ENCODE results near the gene RFX4. TPM values are rescaled to one million over a fixed set of nuclear protein-coding genes. Genes with fewer than 3 reads are reported as not detected.

Gene RFX4
- total and polyA plus RNA-seq, 9 of the 15 experiments (the other 6 are each of a cell fraction or from before 2014, with no cell fraction given) = not detected

- Histone ChIP-seq H3K4me1 (replicated peaks in 1 of 2; ENCODE audit: control insufficient read depth in 2 of 2, insufficient read depth in 2 of 2, low read length in 2 of 2) (peaks cover 0 to 2% of the 10 kb centered on the region in 2 experiments; a peak in 1 of 5 replicates), H4K20me1 (replicated peaks; ENCODE audit: control insufficient read depth, insufficient read depth, low read length) (no peaks in the 10 kb centered on the region), H3K9ac (ENCODE audit: insufficient read depth in 1 of 2, low read depth in 2 of 2, low read length in 2 of 2) (no peak overlapping the region), H3K27ac (ENCODE audit: extremely low read depth, low read depth, low read length) (no peak overlapping the region), H2AFZ (ENCODE audit: low read depth, low read length) (no peak overlapping the region), H3K36me3 (ENCODE audit: control insufficient read depth, insufficient read depth, low read length) (no peaks in the 10 kb centered on the region), H3K27me3 (ENCODE audit: control insufficient read depth in 2 of 2, insufficient read depth in 2 of 2, low read length in 2 of 2) (peaks cover 15 to 17% of the 10 kb centered on the region in 2 experiments; a peak in 4 of 5 replicates), H3K9me1 (ENCODE audit: control insufficient read depth, insufficient read depth, low read length) (no peaks in the 10 kb centered on the region), H3K79me2 (ENCODE audit: control insufficient read depth, insufficient read depth, low read length) (no peaks in the 10 kb centered on the region), H3K4me3 (no peak overlapping the region), H3K4me2 (ENCODE audit: insufficient read depth, low read length) (no peak overlapping the region), H3K9me3 (replicated peaks; ENCODE audit: control insufficient read depth, insufficient read depth, low read depth, low read length) (no peaks in the 10 kb centered on the region)
- BruUV-seq (replicated peaks) = no TSS peak
- ChIA-PET CTCF (ENCODE audit: low intra/inter-chr PET ratio) (no interaction called here), POLR2A (interaction anchor here (1.4 kb wide), 1 partner anchor 53 kb away, joined by 3 read pairs; no protein-coding TSS in a partner anchor)
- WGBS (ENCODE audit: insufficient coverage, low coverage, missing lambda C conversion rate) = under 1% methylated on average over 12 of the region's 12 CpGs
- in situ Hi-C loops (cut with MboI) (no loop called here), intact Hi-C loops (cut with micrococcal nuclease) (no loop called here)
- no peak for ATAC-seq
- TF ChIP-seq KDM4B (IDR thresholded peaks at IDR 0.05; ENCODE audit: borderline replicate concordance in 2 of 2, low read depth in 1 of 2) = no peak
- no peak for TF ChIP-seq MAFF (IDR thresholded peaks at IDR 0.05; ENCODE audit: low read length)
- TF ChIP-seq RFX1 (IDR thresholded peaks at IDR 0.05) = no peak
- TF ChIP-seq MCM7 (IDR thresholded peaks at IDR 0.05) = no peak
- no peak for TF ChIP-seq ZNF766 (CRISPR knock-in tag; conservative IDR thresholded peaks at IDR 0.05)
- TF ChIP-seq ZKSCAN3 (CRISPR knock-in tag; IDR thresholded peaks at IDR 0.05) = no peak
- TF ChIP-seq PHTF2 (CRISPR knock-in tag; IDR thresholded peaks at IDR 0.05) = no peak
- FAIRE-seq = no peak
- no peak for DNase-seq (ENCODE audit: extremely low read depth in 1 of 4, low spot score in 3 of 4)
Observed at GRCh38 chr12:106647793-106648514, 65.2 kb downstream of the RFX4 start.
